ENCODE data around the gene CNDP1. TPM values are rescaled to one million over a fixed set of nuclear protein-coding genes. Genes with fewer than 3 reads are reported as not detected.

Gene CNDP1
- total and polyA plus RNA-seq, 2 experiments from 2014 or later: not detected

DNA sequence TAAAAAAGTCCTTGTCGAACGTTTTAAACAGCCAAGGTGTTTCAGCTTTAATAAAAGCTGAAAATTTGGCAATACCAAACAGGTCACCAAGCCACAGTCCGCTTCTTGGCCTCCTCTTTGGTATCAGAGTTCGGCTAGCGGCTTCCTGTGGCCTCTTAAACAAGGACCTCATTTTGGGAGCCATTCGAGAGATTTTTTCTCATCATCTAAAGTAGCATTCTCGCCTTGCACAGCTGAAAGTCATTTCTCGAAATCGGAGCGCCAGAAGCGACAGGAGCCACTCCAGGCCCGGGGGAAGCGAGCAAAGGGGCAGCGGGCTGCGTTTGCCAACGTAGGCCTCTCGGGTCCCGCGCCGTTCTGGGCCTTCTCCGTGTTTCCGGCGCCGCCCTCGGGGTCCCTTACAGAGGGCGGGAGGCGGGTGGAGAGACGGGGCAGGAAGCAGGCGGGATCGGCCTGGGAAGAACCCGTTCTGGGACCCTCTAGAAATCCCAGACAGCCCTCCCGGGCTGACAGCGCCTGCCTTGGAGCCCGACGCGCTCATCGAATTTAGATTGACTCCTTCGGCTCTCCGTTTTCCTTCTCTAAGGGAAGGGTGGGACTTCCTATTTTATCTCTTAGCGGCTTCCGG, 62.8 kb downstream of the CNDP1 start:
- Histone ChIP-seq H3K9me3 (ENCODE audit: low read depth) (no peaks in the 10 kb centered on the region), H3K27ac (peak overlapping the region; percentile 99), H3K4me3 (peak overlapping the region; percentile 74), H3K27me3 (no peaks in the 10 kb centered on the region), H3K4me1 (ENCODE audit: low read depth) (peaks cover 14% of the 10 kb centered on the region), H3K36me3 (no peaks in the 10 kb centered on the region)
- peak; percentile 77 to 80 for DNase-seq (ENCODE audit: low read depth in 1 of 2, low spot score in 1 of 2)
- no peak for TF ChIP-seq CTCF (IDR thresholded peaks at IDR 0.05; ENCODE audit: low read depth, low read length)

GRCh38 chr18:74597662-74598349, 63.5 kb downstream of the CNDP1 start, which contains the start of gene ZNF407:
TSS of gene ZNF407 (plus strand) at chr18:74597870. CDS start at chr18:74631020, 33,150 bp downstream.
- Histone ChIP-seq H3K4me1 (ENCODE audit: low read depth) (peaks cover 14% of the 10 kb centered on the region), H3K27ac (peak within 1 kb of the TSS; percentile 99), H3K4me3 (peak within 1 kb of the TSS; percentile 74), H3K27me3 (no peaks in the 10 kb centered on the region), H3K36me3 (no peaks in the 10 kb centered on the region), H3K9me3 (ENCODE audit: low read depth) (no peaks in the 10 kb centered on the region)
- no peak for TF ChIP-seq CTCF (IDR thresholded peaks at IDR 0.05; ENCODE audit: low read depth, low read length)
- peak; percentile 94 to 95 for DNase-seq (ENCODE audit: low read depth in 1 of 2, low spot score in 1 of 2)

DNA sequence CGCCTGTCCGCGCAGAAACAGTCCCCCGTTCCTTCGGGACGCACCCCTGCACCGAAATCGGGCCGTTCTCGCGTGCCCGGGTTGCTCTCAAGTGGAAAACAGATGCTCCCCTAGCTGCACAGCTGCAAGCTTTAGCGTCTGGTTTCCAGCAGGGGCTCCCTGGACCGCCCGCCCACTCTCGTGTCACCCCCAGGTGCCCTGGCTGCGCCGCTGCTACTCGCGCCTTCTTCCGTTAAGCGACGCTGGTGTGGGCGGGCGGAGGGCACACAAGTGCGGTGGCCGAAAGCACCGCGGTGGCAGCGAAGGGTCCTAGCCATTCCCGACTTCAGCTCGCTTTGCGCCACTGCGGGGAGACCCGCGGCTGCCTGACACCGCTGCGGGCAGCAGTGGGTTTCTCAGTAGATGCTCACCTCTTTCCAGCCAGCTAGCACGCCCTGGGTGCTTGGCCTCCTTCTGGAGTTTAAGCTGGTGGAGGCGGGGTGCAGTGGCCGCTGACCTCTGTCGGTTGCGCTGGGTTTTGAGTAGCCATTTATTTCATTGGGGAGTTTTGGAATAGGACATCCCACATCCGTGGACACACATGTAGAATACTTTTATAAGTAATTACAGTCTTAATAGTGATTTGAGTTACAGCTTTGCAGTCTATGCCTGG, 64.2 kb downstream of the CNDP1 start:
- peak overlapping the region; percentile 74 for H3K4me3 ChIP-seq
- H3K4me1 ChIP-seq (ENCODE audit: low read depth): peaks cover 14% of the 10 kb centered on the region
- peak; percentile 42 to 84 for DNase-seq (ENCODE audit: low read depth in 1 of 2, low spot score in 1 of 2)
- no peaks in the 10 kb centered on the region for H3K36me3 ChIP-seq
- H3K27me3 ChIP-seq: no peaks in the 10 kb centered on the region
- H3K9me3 ChIP-seq (ENCODE audit: low read depth): no peaks in the 10 kb centered on the region
- peak overlapping the region; percentile 99 for H3K27ac ChIP-seq
- TF ChIP-seq CTCF (IDR thresholded peaks at IDR 0.05; ENCODE audit: low read depth, low read length): peak; percentile 6

GRCh38 chr18:74604361-74604760, 70.1 kb downstream of the CNDP1 start:
- H3K27me3 ChIP-seq: no peaks in the 10 kb centered on the region
- H3K4me1 ChIP-seq (ENCODE audit: low read depth): no peaks in the 10 kb centered on the region
- no peaks in the 10 kb centered on the region for H3K9me3 ChIP-seq (ENCODE audit: low read depth)
- H3K27ac ChIP-seq: peak overlapping the region; percentile 62
- DNase-seq (ENCODE audit: low read depth in 1 of 2, low spot score in 1 of 2): no peak
- no peak for TF ChIP-seq CTCF (IDR thresholded peaks at IDR 0.05; ENCODE audit: low read depth, low read length)
- no peak overlapping the region for H3K4me3 ChIP-seq
- no peaks in the 10 kb centered on the region for H3K36me3 ChIP-seq

DNA sequence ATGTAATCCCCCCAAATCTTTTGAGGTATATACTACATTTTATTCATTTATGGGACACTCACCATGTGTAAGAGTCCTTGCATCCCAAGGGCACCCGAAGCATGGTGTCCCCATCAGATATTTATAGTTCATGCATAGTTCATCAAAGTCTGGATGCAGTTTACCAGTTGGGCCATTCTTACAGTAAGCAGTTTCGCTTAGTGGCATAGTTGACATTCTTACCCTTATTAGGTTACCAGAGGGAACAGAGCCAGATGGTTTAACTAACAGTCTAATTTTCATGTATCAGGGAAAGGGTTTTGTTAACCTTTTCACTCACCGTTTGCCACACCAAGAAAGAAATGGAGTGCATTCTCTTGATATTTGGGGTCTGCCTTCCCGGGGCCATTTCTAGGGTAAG, 70.5 kb downstream of the CNDP1 start:
- Histone ChIP-seq H3K27me3 (no peaks in the 10 kb centered on the region), H3K27ac (peak overlapping the region; percentile 62), H3K36me3 (no peaks in the 10 kb centered on the region), H3K4me1 (ENCODE audit: low read depth) (no peaks in the 10 kb centered on the region), H3K4me3 (no peak overlapping the region), H3K9me3 (ENCODE audit: low read depth) (no peaks in the 10 kb centered on the region)
- peak; percentile 24 to 51 for DNase-seq (ENCODE audit: low read depth in 1 of 2, low spot score in 1 of 2)
- no peak for TF ChIP-seq CTCF (IDR thresholded peaks at IDR 0.05; ENCODE audit: low read depth, low read length)

All from cardiac muscle cell (in vitro differentiated cells and primary cell).